ENCODE data around the gene MCF2L. TPM values are rescaled to one million over a fixed set of nuclear protein-coding genes. Genes with fewer than 3 reads are reported as not detected.

MCF2L gene
- total and polyA plus RNA-seq, 7 experiments from 2014 or later, result 0.51 to 32.6 (median 19.7) TPM

DNA sequence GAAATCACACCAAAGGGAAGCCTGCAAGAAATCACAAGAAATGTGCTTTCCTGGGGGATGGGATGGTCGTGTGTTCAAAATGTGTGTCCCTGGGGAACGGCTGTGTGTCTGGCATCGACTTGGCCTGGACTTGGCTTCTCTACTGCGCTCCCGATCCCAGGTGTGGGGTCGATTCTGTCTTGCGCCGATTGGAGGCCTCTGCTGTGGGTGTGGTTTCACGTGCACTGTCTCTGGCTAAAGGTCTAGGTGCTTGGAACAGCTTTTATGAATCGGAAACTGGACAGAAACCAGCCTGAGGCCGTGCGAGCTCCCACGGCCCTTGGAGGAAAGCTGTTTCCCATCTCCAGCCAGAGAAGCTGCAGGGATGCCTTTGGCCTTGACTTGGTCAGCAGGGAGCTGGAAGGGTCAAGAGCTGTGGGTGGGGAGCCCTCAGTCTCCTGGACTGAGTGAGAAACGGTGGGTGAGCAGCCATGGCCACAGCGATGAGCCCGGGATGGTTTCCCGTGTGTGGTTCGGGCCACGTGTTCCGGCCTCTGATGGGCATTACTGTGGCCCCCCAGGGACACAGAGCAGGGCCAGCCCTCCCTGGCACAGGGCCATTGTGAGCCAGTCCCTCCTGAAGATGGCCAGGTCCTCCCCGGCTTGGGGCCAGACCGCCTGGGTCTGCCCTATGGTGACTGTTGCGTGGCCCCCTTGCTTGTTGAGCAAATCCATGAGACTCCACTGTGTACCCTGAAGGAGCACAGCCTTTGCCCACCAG, 29.7 kb downstream of the MCF2L start:
- ChIA-PET POLR2A (no interaction called here), CTCF (no interaction called here)
- H3K27ac ChIP-seq (ENCODE audit: low read depth, low read length), result no peak overlapping the region
- no peaks in the 10 kb centered on the region for H3K27me3 ChIP-seq (ENCODE audit: control insufficient read depth in 2 of 2, insufficient read depth in 2 of 2, low read length in 2 of 2)
- intact Hi-C loops (cut with micrococcal nuclease), result no loop called here
- H3K9me3 Mint-ChIP-seq, result no peaks in the 10 kb centered on the region
- H3K27me3 Mint-ChIP-seq, result peaks cover 0 to 11% (median 0%) of the 10 kb centered on the region in 5 donors
- no peak overlapping the region for H3K27ac Mint-ChIP-seq
- H3K4me3 Mint-ChIP-seq, result no peak overlapping the region
- no peaks in the 10 kb centered on the region for H3K4me1 ChIP-seq (ENCODE audit: control insufficient read depth in 2 of 2, insufficient read depth in 2 of 2, low read length in 2 of 2)
- H3K4me1 Mint-ChIP-seq, result peaks cover 0 to 32% (median 18%) of the 10 kb centered on the region in 7 donors
- DNase-seq (no peak), ATAC-seq (no peak)
- peaks cover 0 to under 1% (median 0%) of the 10 kb centered on the region in 5 donors for H3K36me3 Mint-ChIP-seq
- H3K9me3 ChIP-seq (ENCODE audit: control insufficient read depth in 2 of 3, low read length in 3 of 3), result no peaks in the 10 kb centered on the region
- no peak overlapping the region for H3K4me3 ChIP-seq (ENCODE audit: low read length)
- H3K36me3 ChIP-seq (ENCODE audit: control insufficient read depth in 2 of 3, insufficient read depth in 3 of 3, low read length in 3 of 3), result no peaks in the 10 kb centered on the region

GRCh38 chr13:112999414-113000177, 30.6 kb downstream of the MCF2L start:
- no peaks in the 10 kb centered on the region for H3K36me3 ChIP-seq (ENCODE audit: control insufficient read depth in 2 of 3, insufficient read depth in 3 of 3, low read length in 3 of 3)
- no peaks in the 10 kb centered on the region for H3K9me3 Mint-ChIP-seq
- DNase-seq, result no peak
- peaks cover 0 to 32% (median 15%) of the 10 kb centered on the region in 7 donors for H3K4me1 Mint-ChIP-seq
- no peak overlapping the region for H3K27ac Mint-ChIP-seq
- H3K4me1 ChIP-seq (ENCODE audit: control insufficient read depth in 2 of 2, insufficient read depth in 2 of 2, low read length in 2 of 2), result no peaks in the 10 kb centered on the region
- peaks cover 0 to 7% (median 0%) of the 10 kb centered on the region in 5 donors for H3K36me3 Mint-ChIP-seq
- intact Hi-C loops (cut with micrococcal nuclease), result loop anchor here in 1 of 2 donors (2.0 kb wide), 1 partner anchor 57 kb away; no protein-coding TSS in a partner anchor
- H3K4me3 Mint-ChIP-seq, result peak overlapping the region in 4 of 10 donors; percentile 17 to 67 (median 34)
- H3K27me3 ChIP-seq (ENCODE audit: control insufficient read depth in 2 of 2, insufficient read depth in 2 of 2, low read length in 2 of 2), result no peaks in the 10 kb centered on the region
- POLR2A ChIA-PET, result interaction anchor here (0.6 kb wide), 1 partner anchor 355 kb away, joined by 3 read pairs; no protein-coding TSS in a partner anchor
- H3K27me3 Mint-ChIP-seq, result peaks cover 0 to 11% (median 0%) of the 10 kb centered on the region in 5 donors
- no peaks in the 10 kb centered on the region for H3K9me3 ChIP-seq (ENCODE audit: control insufficient read depth in 2 of 3, low read length in 3 of 3)
- CTCF ChIA-PET, result no interaction called here
- ATAC-seq, result no peak
- no peak overlapping the region for H3K4me3 ChIP-seq (ENCODE audit: low read length)
- no peak overlapping the region for H3K27ac ChIP-seq (ENCODE audit: low read depth, low read length)

- CTCF ChIA-PET, result no interaction called here
These were observed 31.6 kb downstream of the MCF2L start for GRCh38 chr13:113000575-113000974.

DNA sequence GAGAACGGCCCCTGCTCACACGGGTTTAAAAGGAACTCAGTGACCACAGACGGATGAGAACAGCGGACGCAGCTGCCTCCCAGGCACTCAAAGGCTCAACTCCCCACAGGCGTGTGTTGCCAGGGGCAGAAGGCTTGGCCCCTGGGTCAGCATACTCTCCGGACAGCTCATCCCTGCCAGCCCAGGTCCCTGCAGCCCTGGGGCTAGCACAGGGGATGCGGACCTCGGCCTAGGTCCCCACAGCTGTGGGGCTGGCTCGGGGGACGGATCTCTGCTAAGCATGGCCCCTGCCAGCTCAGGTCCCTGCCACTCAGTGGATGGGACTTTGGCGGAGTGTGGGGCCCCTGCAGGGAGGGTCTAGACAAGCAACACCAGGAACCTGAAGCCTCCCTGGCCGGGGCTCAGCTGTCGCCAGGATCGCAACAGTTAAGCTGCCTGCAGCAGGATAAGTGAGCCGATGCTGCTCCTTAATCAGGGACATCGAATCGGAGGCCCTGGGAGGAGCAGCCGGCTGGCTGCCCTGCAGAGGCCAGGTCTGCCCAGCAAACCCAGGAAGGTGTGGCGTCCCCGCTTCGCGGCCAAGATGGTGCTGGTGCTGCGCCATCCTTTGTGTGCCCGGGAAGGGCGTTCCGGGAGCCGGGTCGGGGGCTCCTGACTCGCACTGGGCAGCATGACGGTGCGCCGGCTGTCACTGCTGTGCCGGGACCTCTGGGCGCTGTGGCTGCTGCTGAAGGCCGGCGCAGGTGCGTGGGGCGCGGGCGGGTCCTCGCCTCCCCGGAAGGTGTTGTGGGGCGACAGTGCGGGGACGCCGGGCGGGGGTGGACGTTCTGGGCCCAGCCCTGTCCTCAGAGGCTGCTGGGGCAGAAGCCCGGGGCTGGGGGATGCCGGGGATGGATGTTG, 32.5 kb downstream of the MCF2L start:
- no peaks in the 10 kb centered on the region for H3K36me3 ChIP-seq (ENCODE audit: control insufficient read depth in 2 of 3, insufficient read depth in 3 of 3, low read length in 3 of 3)
- ChIA-PET POLR2A (no interaction called here), CTCF (no interaction called here)
- Mint-ChIP-seq H3K27me3 (peaks cover 0 to 13% (median 0%) of the 10 kb centered on the region in 5 donors), H3K36me3 (peaks cover 0 to 11% (median 0%) of the 10 kb centered on the region in 5 donors), H3K27ac (peak overlapping the region in 1 of 9 donors; percentile 46), H3K4me1 (peaks cover 4 to 36% (median 22%) of the 10 kb centered on the region in 7 donors), H3K9me3 (peaks cover 0 to 5% (median 0%) of the 10 kb centered on the region in 11 donors), H3K4me3 (peak overlapping the region in 9 of 10 donors; percentile 4 to 67 (median 45))
- H3K4me3 ChIP-seq (ENCODE audit: low read length), result no peak overlapping the region
- H3K4me1 ChIP-seq (ENCODE audit: control insufficient read depth in 2 of 2, insufficient read depth in 2 of 2, low read length in 2 of 2), result peaks cover 0 to 5% of the 10 kb centered on the region in 2 donors
- ATAC-seq (no peak), DNase-seq (no peak)
- intact Hi-C loops (cut with micrococcal nuclease), result loop anchor here in 1 of 2 donors (2.0 kb wide), 1 partner anchor 59 kb away; no protein-coding TSS in a partner anchor
- H3K27me3 ChIP-seq (ENCODE audit: control insufficient read depth in 2 of 2, insufficient read depth in 2 of 2, low read length in 2 of 2), result no peaks in the 10 kb centered on the region
- H3K27ac ChIP-seq (ENCODE audit: low read depth, low read length), result no peak overlapping the region
- no peaks in the 10 kb centered on the region for H3K9me3 ChIP-seq (ENCODE audit: control insufficient read depth in 2 of 3, low read length in 3 of 3)

More at GRCh38 chr13:113000575-113000974, 31.6 kb downstream of the MCF2L start:
- Mint-ChIP-seq H3K4me3 (peak overlapping the region in 8 of 10 donors; percentile 17 to 67 (median 38)), H3K36me3 (peaks cover 0 to 11% (median 0%) of the 10 kb centered on the region in 5 donors), H3K9me3 (peaks cover 0 to 5% (median 0%) of the 10 kb centered on the region in 11 donors), H3K27me3 (peaks cover 0 to 13% (median 0%) of the 10 kb centered on the region in 5 donors), H3K4me1 (peaks cover 3 to 35% (median 21%) of the 10 kb centered on the region in 7 donors), H3K27ac (no peak overlapping the region)
- intact Hi-C loops (cut with micrococcal nuclease), result loop anchor here in 1 of 2 donors (2.0 kb wide), 1 partner anchor 58 kb away; no protein-coding TSS in a partner anchor
- H3K36me3 ChIP-seq (ENCODE audit: control insufficient read depth in 2 of 3, insufficient read depth in 3 of 3, low read length in 3 of 3), result no peaks in the 10 kb centered on the region
- no peaks in the 10 kb centered on the region for H3K9me3 ChIP-seq (ENCODE audit: control insufficient read depth in 2 of 3, low read length in 3 of 3)
- no peak overlapping the region for H3K27ac ChIP-seq (ENCODE audit: low read depth, low read length)
- ATAC-seq (no peak), DNase-seq (no peak)
- no peaks in the 10 kb centered on the region for H3K4me1 ChIP-seq (ENCODE audit: control insufficient read depth in 2 of 2, insufficient read depth in 2 of 2, low read length in 2 of 2)
- no peaks in the 10 kb centered on the region for H3K27me3 ChIP-seq (ENCODE audit: control insufficient read depth in 2 of 2, insufficient read depth in 2 of 2, low read length in 2 of 2)
- POLR2A ChIA-PET, result no interaction called here
- no peak overlapping the region for H3K4me3 ChIP-seq (ENCODE audit: low read length)

GRCh38 chr13:113002206-113002912, 33.3 kb downstream of the MCF2L start:
- Mint-ChIP-seq H3K9me3 (peaks cover 0 to 5% (median 0%) of the 10 kb centered on the region in 11 donors), H3K27me3 (peaks cover 0 to 13% (median 0%) of the 10 kb centered on the region in 5 donors), H3K27ac (no peak overlapping the region), H3K36me3 (peaks cover 0 to 11% (median 0%) of the 10 kb centered on the region in 5 donors), H3K4me1 (peaks cover 4 to 36% (median 22%) of the 10 kb centered on the region in 7 donors), H3K4me3 (peak overlapping the region in 6 of 10 donors; percentile 19 to 67 (median 40))
- peaks cover 0 to 7% of the 10 kb centered on the region in 2 donors for H3K4me1 ChIP-seq (ENCODE audit: control insufficient read depth in 2 of 2, insufficient read depth in 2 of 2, low read length in 2 of 2)
- intact Hi-C loops (cut with micrococcal nuclease), result no loop called here
- H3K27ac ChIP-seq (ENCODE audit: low read depth, low read length), result no peak overlapping the region
- DNase-seq, result no peak
- H3K4me3 ChIP-seq (ENCODE audit: low read length), result no peak overlapping the region
- no peaks in the 10 kb centered on the region for H3K27me3 ChIP-seq (ENCODE audit: control insufficient read depth in 2 of 2, insufficient read depth in 2 of 2, low read length in 2 of 2)
- CTCF ChIA-PET, result no interaction called here
- POLR2A ChIA-PET, result no interaction called here
- no peaks in the 10 kb centered on the region for H3K36me3 ChIP-seq (ENCODE audit: control insufficient read depth in 2 of 3, insufficient read depth in 3 of 3, low read length in 3 of 3)
- no peak for ATAC-seq
- H3K9me3 ChIP-seq (ENCODE audit: control insufficient read depth in 2 of 3, low read length in 3 of 3), result no peaks in the 10 kb centered on the region

Data from naive thymus-derived CD4-positive, alpha-beta T cell (primary cell).